NCI-H2081 (cell line): ENCODE results near the gene PGGT1B.
"Not testable (repeated sequence)": the region's sequence is repeated elsewhere in the genome, so short reads cannot be mapped to it uniquely, and the experiment has no call there.

ENCODE experiments used
- DNase-seq, 2 experiments: peaks; one replicate each; lab custom pipeline; 2025; lab: John Stamatoyannopoulos, UW

The PGGT1B gene

GRCh38 chr5:115260248-115260647, 2.4 kb downstream of the PGGT1B start:
- DNase-seq = no peak

GRCh38 chr5:115257981-115258380, 4.7 kb downstream of the PGGT1B start:
- DNase-seq = no peak

GRCh38 chr5:115249379-115249778, 13.3 kb downstream of the PGGT1B start:
- not testable (repeated sequence) for DNase-seq

DNA sequence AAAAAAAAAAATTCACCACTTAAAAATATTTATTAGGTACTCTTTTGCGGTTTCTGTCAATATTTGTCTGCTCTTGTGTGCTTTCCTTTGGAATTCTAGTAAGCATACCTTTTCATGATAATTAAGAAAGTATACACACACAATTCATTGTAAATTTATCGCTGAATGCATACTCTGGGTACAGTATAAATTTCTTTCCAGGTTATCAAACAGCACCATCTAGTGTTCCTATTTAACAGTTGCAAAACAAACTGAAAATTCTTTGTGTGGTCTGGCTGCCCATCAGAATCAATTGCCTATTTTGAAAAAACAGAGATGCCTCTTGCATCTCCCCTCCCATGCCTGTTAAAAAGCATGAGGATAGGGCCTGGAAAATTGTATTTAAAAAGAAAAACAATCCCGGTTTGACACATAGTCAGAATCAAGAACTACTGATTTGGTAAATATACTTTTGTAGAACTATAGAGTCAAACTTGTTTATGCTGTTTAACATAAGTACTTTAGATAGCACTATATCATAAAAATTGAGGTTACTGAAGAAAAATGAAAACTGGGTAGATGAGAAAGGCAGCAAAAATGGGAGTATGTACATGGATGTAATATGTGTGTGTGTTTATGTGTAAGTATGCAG, 16.2 kb downstream of the PGGT1B start:
- peak; percentile 23 to 41 for DNase-seq

GRCh38 chr5:115243412-115243811, 19.3 kb downstream of the PGGT1B start:
- DNase-seq = no peak

DNA sequence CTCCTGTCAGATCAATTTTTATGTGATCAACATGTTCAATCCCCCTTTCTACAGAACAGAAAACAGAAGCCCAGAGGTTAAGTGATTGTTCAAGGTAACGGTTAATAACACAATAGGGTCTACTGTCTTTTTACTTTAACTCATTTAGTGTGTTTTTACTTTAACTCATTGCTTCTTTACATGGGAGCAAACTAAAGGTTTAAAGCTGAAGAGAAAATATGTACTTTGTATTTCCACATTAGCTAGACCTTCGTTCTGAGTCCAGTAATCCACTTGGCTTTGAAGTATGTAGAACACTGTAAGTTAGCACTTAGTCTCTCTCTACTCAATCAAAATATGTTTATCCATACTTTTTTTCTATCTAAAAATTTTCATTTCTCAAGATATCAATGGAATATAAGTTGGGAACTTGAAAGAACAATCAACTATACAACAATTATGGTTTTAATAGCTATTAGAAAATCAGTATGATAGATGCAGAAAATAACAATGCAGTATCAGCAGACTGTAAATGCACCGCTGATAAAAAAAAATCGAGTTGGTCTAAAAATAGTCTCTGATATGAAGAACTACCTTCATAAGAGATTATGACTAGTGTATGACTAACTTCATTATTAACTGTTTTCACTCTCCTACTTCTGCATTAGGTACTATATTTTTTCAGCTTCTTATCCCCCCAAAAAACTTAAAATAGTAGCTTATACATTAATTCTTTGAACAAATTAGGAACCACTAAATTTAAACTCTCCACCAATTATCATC, 20.6 kb downstream of the PGGT1B start:
- no peak for DNase-seq

GRCh38 chr5:115237066-115237465, 25.6 kb downstream of the PGGT1B start:
- no peak for DNase-seq

DNA sequence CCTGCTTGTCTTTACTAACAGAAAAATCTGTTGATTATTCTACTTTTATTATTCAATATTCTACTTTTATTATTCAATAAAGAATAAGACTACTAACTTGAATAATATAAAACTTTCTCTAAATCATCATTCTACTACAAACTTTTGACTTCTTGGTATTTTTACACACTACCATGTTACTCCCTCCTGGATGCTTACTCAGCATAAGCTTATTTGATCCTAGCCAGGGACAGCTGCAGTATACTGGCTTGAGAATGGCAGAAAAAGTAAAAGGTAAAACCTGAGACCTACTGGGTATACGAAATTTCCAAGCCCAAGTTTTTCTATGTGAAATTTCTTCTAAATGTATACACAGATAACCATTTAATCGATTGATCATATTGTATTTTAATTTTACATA, 26.1 kb downstream of the PGGT1B start:
- DNase-seq = no peak

DNA sequence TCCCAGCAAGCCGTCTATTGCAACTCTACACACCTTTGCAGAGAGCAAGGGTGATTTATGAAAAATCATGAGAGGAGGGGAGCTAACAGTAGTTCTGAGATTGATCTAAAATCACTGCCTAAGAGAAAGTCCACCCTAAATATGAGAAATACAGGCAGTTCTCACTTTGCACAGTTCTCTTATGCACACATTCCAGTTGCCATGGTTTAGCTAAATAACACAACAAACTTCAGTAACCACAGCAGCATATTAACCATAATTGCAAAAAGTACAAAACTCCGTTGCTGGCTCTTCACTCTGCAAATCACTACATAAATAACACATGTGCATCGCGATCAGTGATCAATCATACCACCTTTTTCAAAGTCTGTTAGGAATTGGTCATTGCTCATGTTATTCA, 31.1 kb downstream of the PGGT1B start:
- DNase-seq = no peak

- no peak for DNase-seq
Measured at GRCh38 chr5:115229606-115230005, 33.1 kb downstream of the PGGT1B start.

DNA sequence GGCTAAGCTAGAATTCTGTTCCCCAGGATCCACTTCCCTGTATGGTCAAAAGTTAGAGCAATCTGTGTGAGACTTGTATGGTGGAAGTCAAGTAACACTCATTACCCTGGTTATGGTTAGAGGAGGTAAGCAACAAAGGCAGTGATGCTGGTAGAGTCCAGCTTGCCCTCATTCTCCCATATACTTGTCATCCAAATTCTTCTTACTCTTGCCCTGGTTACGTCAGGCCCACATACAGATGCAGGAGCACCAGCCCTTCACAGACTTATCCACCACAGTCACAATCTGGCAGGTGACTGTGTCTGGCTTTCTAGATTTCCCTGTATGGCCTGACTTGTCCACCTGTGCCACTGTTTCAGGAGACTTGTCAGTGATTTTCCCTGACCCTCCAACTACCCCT, 35.4 kb downstream of the PGGT1B start:
- DNase-seq = no peak

GRCh38 chr5:115214541-115214940, 48.1 kb downstream of the PGGT1B start:
- no peak for DNase-seq

GRCh38 chr5:115209279-115209678, 53.4 kb downstream of the PGGT1B start:
- DNase-seq = no peak

DNA sequence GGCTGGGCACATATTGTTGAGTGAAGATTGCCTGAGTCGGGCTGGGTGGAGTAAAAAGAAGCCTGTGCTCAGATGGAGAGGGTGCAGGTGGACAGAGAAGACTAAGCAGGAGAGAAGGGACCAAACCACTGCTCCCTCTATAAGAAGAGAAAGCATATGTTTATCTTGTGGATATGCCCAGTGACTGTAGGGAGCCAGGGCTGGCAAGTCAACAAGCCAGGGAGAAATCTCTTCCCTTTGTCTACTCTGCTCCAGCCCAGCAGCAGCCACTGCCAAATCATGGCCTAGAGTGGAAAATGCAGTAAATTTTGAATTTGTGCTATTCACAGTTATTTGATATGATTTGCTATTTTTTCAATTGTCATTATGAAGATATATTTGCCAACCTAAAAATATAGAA, 59.7 kb downstream of the PGGT1B start:
- DNase-seq = no peak

GRCh38 chr5:115196161-115196560, 66.5 kb downstream of the PGGT1B start:
- no peak for DNase-seq

DNA sequence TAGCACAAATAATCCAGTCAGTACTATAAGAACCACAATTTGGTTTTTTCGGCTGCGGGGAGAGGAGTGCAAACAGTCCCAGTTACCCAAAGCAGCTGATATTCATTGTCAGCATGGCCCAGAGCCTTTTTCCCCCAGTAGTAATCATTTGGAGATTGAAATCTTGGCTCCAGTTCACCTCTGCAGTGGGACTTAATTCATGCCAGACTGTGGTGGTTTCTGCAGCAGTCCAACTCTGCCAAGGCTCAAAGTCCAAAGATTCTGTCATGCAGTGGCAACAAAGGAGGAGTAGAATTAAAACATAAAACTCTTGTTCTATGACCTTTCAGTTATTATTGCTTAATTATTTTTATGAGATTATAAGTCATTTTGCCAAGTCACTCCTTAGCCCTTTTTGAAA, 68.0 kb downstream of the PGGT1B start:
- DNase-seq = no peak

DNA sequence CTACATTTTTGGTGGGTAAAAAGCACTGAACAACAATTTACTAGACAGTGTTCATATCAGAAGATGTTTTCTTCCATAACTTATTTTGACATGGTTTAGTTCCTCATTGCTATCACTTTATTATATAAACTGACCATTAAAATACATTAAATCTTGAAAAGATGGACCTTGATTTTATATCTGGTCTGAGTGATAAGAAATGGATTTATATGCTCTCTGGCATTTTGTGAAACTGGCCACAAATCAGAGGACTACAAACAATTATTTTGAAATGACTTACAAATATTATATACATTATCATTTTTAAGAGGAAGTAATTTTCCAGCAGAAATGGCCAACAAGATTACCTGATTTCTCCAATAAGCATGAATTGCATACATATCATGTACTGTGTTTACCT, 69.4 kb downstream of the PGGT1B start:
- DNase-seq = no peak

DNA sequence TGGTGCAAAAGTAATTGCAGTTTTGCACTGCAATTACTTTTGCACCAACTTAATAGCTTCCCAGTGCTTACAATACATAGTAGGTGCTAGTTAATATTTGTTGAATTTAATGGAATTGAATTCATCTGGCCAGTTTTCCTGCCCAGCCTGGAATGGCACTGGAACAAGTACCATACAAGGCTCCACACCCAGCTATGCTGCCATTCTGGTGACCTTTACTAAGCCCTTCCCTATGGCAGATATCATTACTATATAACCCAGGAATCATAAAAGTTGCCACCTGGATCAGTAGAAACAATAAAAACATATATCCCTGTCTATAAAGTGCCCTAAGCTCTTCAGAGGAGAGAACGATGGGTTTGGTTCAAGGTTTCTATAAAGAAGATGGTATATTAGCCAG, 70.6 kb downstream of the PGGT1B start:
- DNase-seq = no peak

GRCh38 chr5:115191474-115192031, 71.1 kb downstream of the PGGT1B start:
- no peak for DNase-seq

DNA sequence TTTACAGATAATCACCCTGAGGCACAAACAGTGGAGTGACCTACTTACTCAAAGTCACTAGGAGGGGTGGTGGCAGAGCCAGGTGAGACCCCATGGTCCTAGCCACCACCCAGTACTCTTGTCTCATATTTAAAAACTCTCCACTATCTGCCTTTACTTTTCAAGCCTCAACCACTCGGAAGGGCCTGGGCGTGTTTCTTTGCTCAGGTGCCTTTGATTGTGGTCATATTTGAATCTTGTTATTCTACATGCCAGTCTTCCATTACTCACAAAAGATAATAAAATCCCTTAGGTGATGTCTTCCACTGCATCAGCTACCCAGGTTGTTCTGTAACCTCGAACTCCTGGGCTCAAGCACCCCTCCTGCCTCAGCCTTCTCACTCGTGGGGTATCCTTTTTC, 72.3 kb downstream of the PGGT1B start:
- DNase-seq = no peak

GRCh38 chr5:115189866-115190265, 72.8 kb downstream of the PGGT1B start:
- DNase-seq = no peak

DNA sequence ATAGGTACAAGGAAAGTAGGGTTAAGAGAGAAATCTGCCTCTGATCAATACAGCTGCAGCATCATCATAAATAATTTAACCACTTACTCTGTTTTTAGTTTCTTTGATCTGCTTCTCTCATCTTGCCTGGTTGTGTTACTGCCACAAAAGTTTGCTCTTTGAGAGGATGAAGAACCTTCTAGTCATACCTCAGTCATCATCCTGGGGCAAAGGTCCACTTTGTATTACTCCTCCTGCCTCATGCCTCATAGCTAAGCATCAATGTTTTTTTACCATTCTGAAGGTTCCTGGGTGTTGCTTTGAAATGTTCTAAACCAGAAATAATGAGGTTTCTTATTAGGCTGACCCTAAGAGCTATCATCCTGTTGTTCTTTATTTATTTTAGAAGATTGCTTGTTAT, 75.9 kb downstream of the PGGT1B start:
- DNase-seq = no peak

DNA sequence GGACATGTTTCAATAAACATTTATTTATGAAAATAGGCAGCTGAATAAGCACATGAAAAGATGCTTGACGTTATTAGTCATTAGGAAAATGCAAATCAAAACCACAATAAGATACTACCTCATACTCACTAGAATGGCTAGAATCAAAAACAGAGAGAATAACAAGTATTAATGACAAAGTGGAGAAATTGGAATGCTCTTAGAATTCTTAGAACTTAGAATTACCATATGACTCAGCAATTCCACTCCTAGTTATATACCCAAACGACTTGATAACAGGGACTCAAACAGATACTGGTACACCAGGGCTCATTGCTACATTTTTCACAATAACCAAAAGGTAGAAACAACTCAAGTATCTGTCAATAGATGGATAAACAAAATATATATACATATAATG, 77.9 kb downstream of the PGGT1B start:
- no peak for DNase-seq

- no peak for DNase-seq
Measured at GRCh38 chr5:115181757-115182156, 80.9 kb downstream of the PGGT1B start.
